GM18519 (cell line): ENCODE data around the gene HRG.
"Not testable (repeated sequence)": the region's sequence is repeated elsewhere in the genome, so short reads cannot be mapped to it uniquely, and the experiment has no call there.

Experiments
- ATAC-seq: cut with Tn5 transposase; IDR thresholded peaks from one replicate; pipeline ENCODE4 v1.9.1; 2021; ENCODE audit warnings: mild to moderate bottlenecking, moderate library complexity; ENCODE audit not compliant: unreplicated experiment, low FRiP score

Gene HRG

GRCh38 chr3:186671051-186671450 lies 5.2 kb downstream of the HRG start:
- no peak for ATAC-seq

- no peak for ATAC-seq
Measured at GRCh38 chr3:186678604-186679003, 12.8 kb downstream of the HRG start.

GRCh38 chr3:186679151-186679550 lies 13.3 kb downstream of the HRG start:
- ATAC-seq: no peak

GRCh38 chr3:186680869-186681268 lies 15.1 kb downstream of the HRG start:
- ATAC-seq: no peak

- no peak for ATAC-seq
Measured at GRCh38 chr3:186682812-186683211, 17.0 kb downstream of the HRG start.

- ATAC-seq: no peak
Measured at GRCh38 chr3:186683979-186684378, 18.2 kb downstream of the HRG start.

GRCh38 chr3:186686475-186686874 lies 20.7 kb downstream of the HRG start:
- not testable (repeated sequence) for ATAC-seq

- ATAC-seq: no peak
Measured at GRCh38 chr3:186687120-186687651, 21.4 kb downstream of the HRG start.

GRCh38 chr3:186690304-186690703 lies 24.5 kb downstream of the HRG start:
- not testable (repeated sequence) for ATAC-seq

- ATAC-seq: no peak
Measured at GRCh38 chr3:186691676-186692075, 25.9 kb downstream of the HRG start.

- no peak for ATAC-seq
Measured at GRCh38 chr3:186693843-186694242, 28.0 kb downstream of the HRG start.

GRCh38 chr3:186694288-186695032 lies 28.6 kb downstream of the HRG start:
- no peak for ATAC-seq

GRCh38 chr3:186696522-186696921 lies 30.7 kb downstream of the HRG start:
- no peak for ATAC-seq

- ATAC-seq: no peak
Measured at GRCh38 chr3:186697510-186697909, 31.7 kb downstream of the HRG start.

GRCh38 chr3:186700267-186700666 lies 34.5 kb downstream of the HRG start:
- ATAC-seq: no peak

- ATAC-seq: not testable (repeated sequence)
Measured at GRCh38 chr3:186702451-186702850, 36.6 kb downstream of the HRG start.

GRCh38 chr3:186705882-186706780 lies 40.3 kb downstream of the HRG start:
- no peak for ATAC-seq

- no peak for ATAC-seq
Measured at GRCh38 chr3:186708983-186709679, 43.3 kb downstream of the HRG start.

GRCh38 chr3:186710694-186711093 lies 44.9 kb downstream of the HRG start:
- not testable (repeated sequence) for ATAC-seq

- ATAC-seq: no peak
Measured at GRCh38 chr3:186713499-186713898, 47.7 kb downstream of the HRG start.

- no peak for ATAC-seq
Measured at GRCh38 chr3:186717039-186717457, 51.2 kb downstream of the HRG start, which contains the start of gene KNG1. TSS of gene KNG1 (plus strand) at chr3:186717359. CDS start at chr3:186717543, 184 bp downstream.
